ENCODE measurements around the gene RUNX1.

DNA sequence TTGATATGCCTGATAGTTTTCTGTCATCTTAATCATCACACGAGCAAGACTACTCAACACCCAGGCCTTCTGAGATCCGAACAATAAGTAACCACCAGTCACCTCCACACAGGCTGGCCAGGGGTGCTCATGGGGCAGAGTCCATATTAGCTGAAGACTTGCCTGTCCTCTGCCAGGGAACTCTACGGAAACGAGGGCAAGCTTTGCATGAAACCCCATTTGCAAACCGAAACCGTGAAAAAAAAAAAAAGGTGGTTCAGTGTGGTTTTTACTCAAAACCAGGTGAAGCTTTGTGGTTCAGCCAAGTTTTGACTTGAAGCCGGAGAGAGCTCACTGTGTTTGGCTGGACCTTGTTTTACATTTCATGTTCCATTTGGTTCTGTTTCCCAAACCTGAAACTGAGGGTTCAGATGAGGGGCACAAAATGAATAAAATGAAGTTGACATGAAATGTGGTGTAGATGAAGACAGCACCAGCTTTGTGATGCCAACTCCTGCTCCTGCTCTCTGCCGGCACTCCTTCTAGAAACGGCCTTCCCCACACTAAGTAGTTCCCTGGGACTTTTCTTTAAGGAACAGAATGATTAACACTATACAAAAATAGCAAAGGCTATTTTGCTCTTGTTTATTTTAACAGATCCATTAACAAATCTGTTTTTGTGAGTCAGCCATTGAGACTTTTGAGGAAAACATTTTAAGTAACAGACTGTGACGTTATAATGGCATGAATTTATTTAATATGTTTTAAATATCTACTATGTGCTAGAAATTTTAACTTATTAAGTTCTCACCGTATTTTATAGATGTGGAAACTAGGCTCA lies 74.7 kb downstream of the RUNX1 start:
- TF ChIP-seq CTCF (IDR thresholded peaks at IDR 0.05) (no peak), POLR2AphosphoS5 (IDR thresholded peaks at IDR 0.05) (no peak)
